A549 (cell line): ENCODE measurements around the gene BORCS6. TPM values are rescaled to one million over a fixed set of nuclear protein-coding genes. Genes with fewer than 3 reads are reported as not detected.

ENCODE experiments used
- ATAC-seq, 2 experiments: fragments of 200-7000 bp in 1 of 2; fragments of >200 bp in 1 of 2; cut with Nextera tagmentation in 1 of 2; cut with Tn5 transposase in 1 of 2; 3 replicates each; pipeline versions ENCODE4 v1.8.0 to v1.9.1; 2018 to 2020; ENCODE audit warnings: mild to moderate bottlenecking in 1 of 2, moderate library complexity in 1 of 2
- CTCF ChIA-PET: fragments of 300-600 bp; sonication (Branson Sonifier 250); formaldehyde crosslinking; extraction: SDS; loops from one replicate; lab custom pipeline; 2021; ENCODE audit warnings: antibody characterized with exemption, inconsistent platforms; lab: Yijun Ruan, JAX
- POLR2A ChIA-PET: fragments of 350-600 bp; formaldehyde crosslinking; extraction: SDS; loops from one replicate; lab custom pipeline; 2021; ENCODE audit warnings: antibody characterized with exemption, inconsistent platforms; lab: Yijun Ruan, JAX
- DNase-seq, 2 experiments: peaks; one replicate each; pipeline versions ENCODE4 v3.0.0 to v3.0.0-alpha.2; 2011 to 2016; ENCODE audit warnings: low read depth in 1 of 2, low spot score in 1 of 2
- FAIRE-seq: peaks from 2 replicates; lab custom pipeline; 2011; peaks lifted over from hg19 to GRCh38; lab: Jason Lieb, UNC
- H3K27ac ChIP-seq, 2 experiments: fragments of >200 bp; sonication (Bioruptor Twin); formaldehyde crosslinking; 3 replicates each; pipeline ENCODE4 v1.5.1; 2016 to 2017
- H3K4me1 ChIP-seq: fragments of >200 bp; sonication (Bioruptor Twin); formaldehyde crosslinking; 3 replicates; pipeline ENCODE4 v1.6.1; 2016
- H3K4me2 ChIP-seq: fragments of >200 bp; sonication (Bioruptor Twin); formaldehyde crosslinking; 3 replicates; pipeline ENCODE4 v1.6.1; 2016
- H3K4me3 ChIP-seq: fragments of >200 bp; sonication (Bioruptor Twin); formaldehyde crosslinking; 3 replicates; pipeline ENCODE4 v1.5.1; 2016
- H3K9me3 ChIP-seq: fragments of >200 bp; sonication (Bioruptor Twin); formaldehyde crosslinking; 3 replicates; pipeline ENCODE4 v1.6.1; 2016
- CHD4 ChIP-seq: fragments of 200-600 bp; sonication (generic); IDR thresholded peaks from 2 replicates; pipeline ENCODE4 v1.6.1; 2016; ENCODE audit warnings: antibody characterized with exemption, mild to moderate bottlenecking, borderline replicate concordance
- EP300 ChIP-seq, 2 experiments: fragments of >200 bp; sonication (Bioruptor Twin); formaldehyde crosslinking; IDR thresholded peaks; 2 replicates in 1 of 2; 3 replicates in 1 of 2; pipeline ENCODE4 v1.6.1; 2016 to 2017
- HDAC2 ChIP-seq: fragments of 200-600 bp; sonication (generic); IDR thresholded peaks from 2 replicates; pipeline ENCODE4 v1.6.1; 2016
- HOXA7 ChIP-seq: fragments of 250-450 bp; sonication (Bioruptor Pico); IDR thresholded peaks from 2 replicates; pipeline ENCODE4 v1.5.0; 2020; ENCODE audit warnings: mild to moderate bottlenecking, moderate library complexity
- HOXB13 ChIP-seq: fragments of 250-450 bp; sonication (Bioruptor Pico); IDR thresholded peaks from 2 replicates; pipeline ENCODE4 v1.5.0; 2020; ENCODE audit warnings: low read depth, mild to moderate bottlenecking, moderate library complexity
- HOXB5 ChIP-seq: fragments of 250-450 bp; sonication (Bioruptor Pico); IDR thresholded peaks from 2 replicates; pipeline ENCODE4 v1.5.0; 2020; ENCODE audit warnings: mild to moderate bottlenecking, moderate library complexity
- JUN ChIP-seq, 2 experiments: fragments of >200 bp; sonication (Bioruptor Twin); formaldehyde crosslinking; IDR thresholded peaks; 2 replicates in 1 of 2; 3 replicates in 1 of 2; pipeline ENCODE4 v1.6.1; 2016 to 2017
- JUNB ChIP-seq: fragments of >200 bp; sonication (Bioruptor Twin); formaldehyde crosslinking; IDR thresholded peaks from 2 replicates; pipeline ENCODE4 v1.6.1; 2016
- KDM5A ChIP-seq: fragments of 200-600 bp; sonication (generic); IDR thresholded peaks from 2 replicates; pipeline ENCODE4 v1.6.1; 2016; ENCODE audit warnings: antibody characterized with exemption, mild to moderate bottlenecking
- MAFK ChIP-seq: fragments of 450-650 bp; IDR thresholded peaks from 2 replicates; pipeline ENCODE4 v1.6.1; 2014; ENCODE audit not compliant: partially characterized antibody
- MYC ChIP-seq: IDR thresholded peaks from 2 replicates; pipeline ENCODE4 v1.6.1; 2012; ENCODE audit warnings: mild to moderate bottlenecking, inconsistent platforms, low read length, improper control_type of control experiment, borderline replicate concordance
- PHF8 ChIP-seq: fragments of 200-600 bp; sonication (generic); IDR thresholded peaks from 2 replicates; pipeline ENCODE4 v1.6.1; 2016; ENCODE audit warnings: low read depth, mild to moderate bottlenecking, antibody characterized with exemption, moderate library complexity, borderline replicate concordance
- POLR2A ChIP-seq: IDR thresholded peaks from 2 replicates; pipeline ENCODE4 v1.6.1; 2012; ENCODE audit warnings: mild to moderate bottlenecking, low read length
- RAD21 ChIP-seq, 2 experiments: fragments of >200 bp in 1 of 2; sonication (Bioruptor Twin) in 1 of 2; formaldehyde crosslinking in 1 of 2; IDR thresholded peaks in 1 of 2; conservative IDR thresholded peaks in 1 of 2; 2 replicates in 1 of 2; 3 replicates in 1 of 2; pipeline ENCODE4 v1.6.1; 2012 to 2018; ENCODE audit warnings: inconsistent platforms in 1 of 2
- RCOR1 ChIP-seq: fragments of 150-350 bp; IDR thresholded peaks from 2 replicates; pipeline ENCODE4 v1.6.1; 2014; ENCODE audit warnings: antibody characterized with exemption, low read length, low read depth
- SREBF2 ChIP-seq: fragments of 450-650 bp; IDR thresholded peaks from 2 replicates; pipeline ENCODE4 v1.6.1; 2014; ENCODE audit warnings: mild to moderate bottlenecking, moderate library complexity
- TP53 ChIP-seq: fragments of 250-450 bp; sonication (Bioruptor Pico); IDR thresholded peaks from 2 replicates; pipeline ENCODE4 v1.5.0; 2021; ENCODE audit warnings: mild to moderate bottlenecking, moderate library complexity
- ZNF302 ChIP-seq: fragments of 250-450 bp; sonication (Bioruptor Pico); IDR thresholded peaks from 2 replicates; pipeline ENCODE4 v1.9.0; 2021; ENCODE audit warnings: inconsistent platforms, mild to moderate bottlenecking, moderate library complexity
- WGBS: methylation state at CpG from one replicate; pipeline ENCODE4 v1.1.6; 2017; ENCODE audit errors: missing lambda C conversion rate; 5-methylcytosine and 5-hydroxymethylcytosine counted together
- polyA plus RNA-seq, 4 experiments: library from polyadenylated mRNA; depleted of rRNA in 3 of 4; stranded (reverse); fragments of >200 nt; fragmentation: RNase III in 1 of 4; extraction: RNeasy Plus Mini Kit Qiagen cat#74134 plus additional on column Dnase treatment in 1 of 4; gene quantifications; 2 replicates in 3 of 4; 3 replicates in 1 of 4; pipeline ENCODE4 v1.2.3, GENCODE V29; 2011 to 2017
- TF ChIP-seq, protein P1 (sequence below): IDR thresholded peaks from 2 replicates; pipeline ENCODE4 v1.6.1; 2012
- TF ChIP-seq, protein P2 (sequence below): fragments of >200 bp; sonication (Bioruptor Twin); formaldehyde crosslinking; IDR thresholded peaks from 2 replicates; pipeline ENCODE4 v1.6.1; 2016
- TF ChIP-seq, protein P3 (sequence below): IDR thresholded peaks from 2 replicates; pipeline ENCODE4 v1.6.1; 2012; ENCODE audit warnings: low read depth, borderline replicate concordance
- TF ChIP-seq, protein P4 (sequence below): fragments of >200 bp; sonication (Bioruptor Twin); formaldehyde crosslinking; IDR thresholded peaks from 3 replicates; pipeline ENCODE4 v1.5.1; 2016
- TF ChIP-seq, protein P5 (sequence below): fragments of 250-450 bp; sonication (Bioruptor Pico); IDR thresholded peaks from 2 replicates; pipeline ENCODE4 v1.5.0; 2020; ENCODE audit warnings: low read depth, mild to moderate bottlenecking, moderate library complexity
- TF ChIP-seq, protein P6 (sequence below): fragments of 250-450 bp; sonication (Bioruptor Pico); IDR thresholded peaks from 2 replicates; pipeline ENCODE4 v1.5.0; 2021; ENCODE audit warnings: mild to moderate bottlenecking, moderate library complexity, borderline replicate concordance

Gene BORCS6
- polyA plus RNA-seq, 2 of the 4 experiments (the other 2 are of a cell fraction): 3.0 to 6.6 TPM

DNA sequence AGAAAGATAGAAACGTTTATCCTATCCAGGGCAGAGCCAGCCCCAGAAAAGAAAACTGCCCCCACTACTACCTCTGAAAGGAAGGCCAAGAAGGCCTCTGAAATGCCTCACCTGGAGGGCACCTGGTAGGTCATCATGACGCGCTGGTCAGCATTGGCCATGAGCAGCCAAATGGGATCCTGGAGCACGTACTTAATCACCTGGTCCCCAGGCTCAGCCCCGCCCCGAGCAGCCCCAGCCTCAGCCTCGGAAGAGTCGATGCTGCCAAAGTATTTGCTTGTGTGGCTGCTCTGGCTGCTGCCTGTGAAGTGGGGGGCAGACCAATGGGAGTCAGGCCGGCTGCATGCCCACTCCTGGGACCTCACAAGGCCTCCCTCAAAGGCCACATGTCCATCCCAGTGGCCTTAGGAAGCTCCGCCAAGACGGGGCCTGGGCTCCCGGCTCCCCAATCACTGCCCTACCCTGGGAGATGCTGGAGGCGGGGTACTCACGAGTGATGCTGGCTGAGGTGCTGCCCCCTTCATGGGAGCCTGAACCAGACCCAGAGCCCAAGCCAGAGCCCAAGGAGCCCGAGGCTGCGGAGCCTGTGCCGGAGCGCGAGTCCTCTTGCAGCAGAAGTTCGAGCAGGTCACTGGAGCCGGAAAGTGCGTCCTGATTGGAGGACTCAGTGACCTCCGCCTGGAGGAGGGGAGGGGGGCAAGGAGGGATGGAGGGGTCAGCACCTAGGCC lies 47.7 kb downstream of the BORCS6 start:
- no peak for TF ChIP-seq JUN (IDR thresholded peaks at IDR 0.05)
- no peak for TF ChIP-seq HOXB5
- TF ChIP-seq, protein P1, sequence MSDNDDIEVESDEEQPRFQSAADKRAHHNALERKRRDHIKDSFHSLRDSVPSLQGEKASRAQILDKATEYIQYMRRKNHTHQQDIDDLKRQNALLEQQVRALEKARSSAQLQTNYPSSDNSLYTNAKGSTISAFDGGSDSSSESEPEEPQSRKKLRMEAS: no peak
- TF ChIP-seq, all 56 proteins: peak for 0
- no peak overlapping the region for H3K27ac ChIP-seq
- DNase-seq (no peak), ATAC-seq (no peak), FAIRE-seq (no peak)
- ChIA-PET POLR2A (interaction anchor here (0.7 kb wide), 1 partner anchor 14 kb away, joined by 3 read pairs; no protein-coding TSS in a partner anchor), CTCF (interaction anchor here (1.0 to 26.5 kb wide), 5 partner anchors 11 to 81 kb away, joined by 3 to 601 read pairs (median 4); partner anchors contain the start of genes HES7, PER1 and VAMP2)
- H3K9me3 ChIP-seq: no peaks in the 10 kb centered on the region
- H3K4me2 ChIP-seq: no peak overlapping the region
- H3K4me1 ChIP-seq: peaks cover 13% of the 10 kb centered on the region; the same call in 2 of the 3 replicates
- H3K4me3 ChIP-seq: no peak overlapping the region
- 92% methylated on average over 22 of the region's 23 CpGs for WGBS

DNA sequence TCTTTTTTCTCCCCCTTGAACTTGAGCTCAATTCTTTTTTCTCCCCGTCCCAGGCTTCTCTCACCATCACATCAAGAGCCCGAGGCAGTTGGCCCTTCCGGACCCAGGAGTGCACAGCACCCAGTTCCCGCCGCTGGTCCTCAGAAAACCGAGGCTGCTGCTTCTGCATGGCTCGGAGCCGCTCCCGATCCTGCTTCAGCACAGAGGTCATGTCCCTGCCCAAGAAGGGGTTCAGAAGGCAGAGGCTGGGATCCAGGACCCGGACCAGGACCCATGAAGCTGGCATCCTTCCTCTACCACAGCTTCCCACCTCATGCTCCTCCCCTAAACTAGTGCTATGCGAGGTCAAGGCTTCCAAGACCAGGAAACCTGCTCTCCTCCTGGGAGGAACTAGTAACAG lies 48.2 kb downstream of the BORCS6 start:
- ChIA-PET POLR2A (interaction anchor here (0.7 kb wide), 1 partner anchor 15 kb away, joined by 3 read pairs; no protein-coding TSS in a partner anchor), CTCF (interaction anchor here (1.0 to 26.5 kb wide), 6 partner anchors 11 to 81 kb away, joined by 3 to 601 read pairs (median 80); partner anchors contain the start of genes ALOXE3, HES7, PER1 and VAMP2)
- FAIRE-seq: no peak
- H3K4me3 ChIP-seq: no peak overlapping the region
- peaks cover 13% of the 10 kb centered on the region; the same call in 2 of the 3 replicates for H3K4me1 ChIP-seq
- no peak for DNase-seq
- TF ChIP-seq, protein P2, sequence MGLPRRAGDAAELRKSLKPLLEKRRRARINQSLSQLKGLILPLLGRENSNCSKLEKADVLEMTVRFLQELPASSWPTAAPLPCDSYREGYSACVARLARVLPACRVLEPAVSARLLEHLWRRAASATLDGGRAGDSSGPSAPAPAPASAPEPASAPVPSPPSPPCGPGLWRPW: no peak
- TF ChIP-seq, protein P1: no peak
- TF ChIP-seq EP300 (IDR thresholded peaks at IDR 0.05): no peak
- TF ChIP-seq, protein P3, sequence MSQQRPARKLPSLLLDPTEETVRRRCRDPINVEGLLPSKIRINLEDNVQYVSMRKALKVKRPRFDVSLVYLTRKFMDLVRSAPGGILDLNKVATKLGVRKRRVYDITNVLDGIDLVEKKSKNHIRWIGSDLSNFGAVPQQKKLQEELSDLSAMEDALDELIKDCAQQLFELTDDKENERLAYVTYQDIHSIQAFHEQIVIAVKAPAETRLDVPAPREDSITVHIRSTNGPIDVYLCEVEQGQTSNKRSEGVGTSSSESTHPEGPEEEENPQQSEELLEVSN: no peak
- no peak for TF ChIP-seq KDM5A
- TF ChIP-seq, protein P4, sequence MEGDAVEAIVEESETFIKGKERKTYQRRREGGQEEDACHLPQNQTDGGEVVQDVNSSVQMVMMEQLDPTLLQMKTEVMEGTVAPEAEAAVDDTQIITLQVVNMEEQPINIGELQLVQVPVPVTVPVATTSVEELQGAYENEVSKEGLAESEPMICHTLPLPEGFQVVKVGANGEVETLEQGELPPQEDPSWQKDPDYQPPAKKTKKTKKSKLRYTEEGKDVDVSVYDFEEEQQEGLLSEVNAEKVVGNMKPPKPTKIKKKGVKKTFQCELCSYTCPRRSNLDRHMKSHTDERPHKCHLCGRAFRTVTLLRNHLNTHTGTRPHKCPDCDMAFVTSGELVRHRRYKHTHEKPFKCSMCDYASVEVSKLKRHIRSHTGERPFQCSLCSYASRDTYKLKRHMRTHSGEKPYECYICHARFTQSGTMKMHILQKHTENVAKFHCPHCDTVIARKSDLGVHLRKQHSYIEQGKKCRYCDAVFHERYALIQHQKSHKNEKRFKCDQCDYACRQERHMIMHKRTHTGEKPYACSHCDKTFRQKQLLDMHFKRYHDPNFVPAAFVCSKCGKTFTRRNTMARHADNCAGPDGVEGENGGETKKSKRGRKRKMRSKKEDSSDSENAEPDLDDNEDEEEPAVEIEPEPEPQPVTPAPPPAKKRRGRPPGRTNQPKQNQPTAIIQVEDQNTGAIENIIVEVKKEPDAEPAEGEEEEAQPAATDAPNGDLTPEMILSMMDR: no peak
- TF ChIP-seq MAFK: no peak
- TF ChIP-seq CHD4: no peak
- no peak for TF ChIP-seq MYC
- TF ChIP-seq HDAC2: no peak
- TF ChIP-seq PHF8: no peak
- TF ChIP-seq, protein P5, sequence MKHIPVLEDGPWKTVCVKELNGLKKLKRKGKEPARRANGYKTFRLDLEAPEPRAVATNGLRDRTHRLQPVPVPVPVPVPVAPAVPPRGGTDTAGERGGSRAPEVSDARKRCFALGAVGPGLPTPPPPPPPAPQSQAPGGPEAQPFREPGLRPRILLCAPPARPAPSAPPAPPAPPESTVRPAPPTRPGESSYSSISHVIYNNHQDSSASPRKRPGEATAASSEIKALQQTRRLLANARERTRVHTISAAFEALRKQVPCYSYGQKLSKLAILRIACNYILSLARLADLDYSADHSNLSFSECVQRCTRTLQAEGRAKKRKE: no peak
- no peak overlapping the region for H3K27ac ChIP-seq
- ATAC-seq: no peak
- H3K4me2 ChIP-seq: no peak overlapping the region
- 89% methylated on average over 11 of the region's 11 CpGs for WGBS
- H3K9me3 ChIP-seq: no peaks in the 10 kb centered on the region

DNA sequence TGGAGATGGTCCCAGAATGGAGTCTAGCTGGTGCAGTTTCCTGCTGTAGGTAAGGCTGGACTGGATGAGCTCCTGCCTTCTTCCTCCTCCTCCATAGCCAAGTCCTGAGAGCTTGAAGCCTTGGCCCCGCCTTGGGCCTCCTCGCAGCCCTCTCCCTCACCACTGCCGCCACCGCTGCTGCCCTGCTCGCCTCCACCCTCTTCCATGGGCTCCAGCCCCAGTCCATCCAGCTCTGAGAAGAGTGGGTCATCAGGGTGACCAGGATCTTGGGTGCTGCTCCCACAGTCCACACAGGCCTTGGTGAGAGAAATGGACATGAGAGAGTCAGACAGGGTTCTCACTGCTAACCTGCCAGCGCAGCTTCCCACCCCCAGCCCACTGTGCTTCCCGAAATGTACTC lies 48.9 kb downstream of the BORCS6 start:
- no peak for TF ChIP-seq PHF8
- no peak for TF ChIP-seq SREBF2
- TF ChIP-seq EP300 (IDR thresholded peaks at IDR 0.05): no peak
- no peak for TF ChIP-seq HOXB13
- no peak for TF ChIP-seq JUN (IDR thresholded peaks at IDR 0.05)
- TF ChIP-seq, protein P5: no peak
- TF ChIP-seq HOXA7 (CRISPR knock-in tag): no peak
- TF ChIP-seq ZNF302 (CRISPR knock-in tag): no peak
- TF ChIP-seq JUNB: no peak
- no peak for TF ChIP-seq RCOR1
- no peak for TF ChIP-seq TP53 (CRISPR knock-in tag)
- TF ChIP-seq RAD21 (conservative IDR thresholded peaks at IDR 0.05 in 1 of 2, IDR thresholded peaks at IDR 0.05 in 1 of 2): no peak
- TF ChIP-seq, protein P6, sequence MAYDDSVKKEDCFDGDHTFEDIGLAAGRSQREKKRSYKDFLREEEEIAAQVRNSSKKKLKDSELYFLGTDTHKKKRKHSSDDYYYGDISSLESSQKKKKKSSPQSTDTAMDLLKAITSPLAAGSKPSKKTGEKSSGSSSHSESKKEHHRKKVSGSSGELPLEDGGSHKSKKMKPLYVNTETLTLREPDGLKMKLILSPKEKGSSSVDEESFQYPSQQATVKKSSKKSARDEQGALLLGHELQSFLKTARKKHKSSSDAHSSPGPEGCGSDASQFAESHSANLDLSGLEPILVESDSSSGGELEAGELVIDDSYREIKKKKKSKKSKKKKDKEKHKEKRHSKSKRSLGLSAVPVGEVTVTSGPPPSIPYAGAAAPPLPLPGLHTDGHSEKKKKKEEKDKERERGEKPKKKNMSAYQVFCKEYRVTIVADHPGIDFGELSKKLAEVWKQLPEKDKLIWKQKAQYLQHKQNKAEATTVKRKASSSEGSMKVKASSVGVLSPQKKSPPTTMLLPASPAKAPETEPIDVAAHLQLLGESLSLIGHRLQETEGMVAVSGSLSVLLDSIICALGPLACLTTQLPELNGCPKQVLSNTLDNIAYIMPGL: no peak
- no peak for TF ChIP-seq POLR2A
- CTCF ChIA-PET: interaction anchor here (0.7 to 26.5 kb wide), 8 partner anchors 12 to 111 kb away, joined by 3 to 601 read pairs (median 54); partner anchors contain the start of genes ALOXE3, HES7, PER1 and VAMP2
- POLR2A ChIA-PET: interaction anchor here (1.4 to 4.9 kb wide), 4 partner anchors 11 to 32 kb away, joined by 5 to 25 read pairs (median 12); partner anchors contain the start of gene PER1
- H3K9me3 ChIP-seq: no peaks in the 10 kb centered on the region
- DNase-seq (no peak), FAIRE-seq (no peak), ATAC-seq (no peak)
- WGBS: 93% methylated on average over 7 of the region's 7 CpGs
- peaks cover 13% of the 10 kb centered on the region; the same call in 2 of the 3 replicates for H3K4me1 ChIP-seq
- no peak overlapping the region for H3K4me2 ChIP-seq
- no peak overlapping the region for H3K27ac ChIP-seq
- H3K4me3 ChIP-seq: no peak overlapping the region
